ENCODE measurements around the gene STAG1. TPM values are rescaled to one million over a fixed set of nuclear protein-coding genes. Genes with fewer than 3 reads are reported as not detected.
"Not testable (repeated sequence)": the region's sequence is repeated elsewhere in the genome, so short reads cannot be mapped to it uniquely, and the experiment has no call there.

STAG1 gene
- total RNA-seq, 4 donors from 2014 or later: 39.3 to 53.3 (median 51.3) TPM

GRCh38 chr3:136720091-136720490, 32.1 kb downstream of the STAG1 start:
- WGBS, 2 donors (ENCODE audit: low coverage in 1 of 2): 87 to 96% methylated on average over 3 to 5 of the region's 5 CpGs

GRCh38 chr3:136716629-136717028, 35.5 kb downstream of the STAG1 start:
- H3K27me3 ChIP-seq: no peaks in the 10 kb centered on the region
- WGBS, 2 donors (ENCODE audit: low coverage in 1 of 2): 88 to 100% methylated on average over 1 of the region's 1 CpG
- ATAC-seq: no peak
- H3K4me1 ChIP-seq: peaks cover 0 to 45% (median 0%) of the 10 kb centered on the region in 3 donors
- no peak overlapping the region for H3K27ac ChIP-seq
- H3K4me3 ChIP-seq: no peak overlapping the region
- peaks cover 0 to 6% of the 10 kb centered on the region in 2 donors for H3K36me3 ChIP-seq
- no peaks in the 10 kb centered on the region for H3K9me3 ChIP-seq
- TF ChIP-seq EP300 (IDR thresholded peaks at IDR 0.05) (no peak), CTCF (IDR thresholded peaks at IDR 0.05) (no peak), POLR2A (IDR thresholded peaks at IDR 0.05) (no peak), POLR2AphosphoS5 (IDR thresholded peaks at IDR 0.05) (no peak)

More at GRCh38 chr3:136720091-136720490, 32.1 kb downstream of the STAG1 start:
- ATAC-seq: no peak
- Histone ChIP-seq H3K27ac (no peak overlapping the region), H3K4me1 (peaks cover 0 to 52% (median 0%) of the 10 kb centered on the region in 3 donors), H3K4me3 (no peak overlapping the region), H3K36me3 (no peaks in the 10 kb centered on the region), H3K9me3 (no peaks in the 10 kb centered on the region), H3K27me3 (no peaks in the 10 kb centered on the region)
- TF ChIP-seq CTCF (IDR thresholded peaks at IDR 0.05): no peak
- no peak for TF ChIP-seq EP300 (IDR thresholded peaks at IDR 0.05)
- TF ChIP-seq POLR2AphosphoS5 (IDR thresholded peaks at IDR 0.05): no peak
- no peak for TF ChIP-seq POLR2A (IDR thresholded peaks at IDR 0.05)

GRCh38 chr3:136714020-136714419, 38.2 kb downstream of the STAG1 start:
- no peak for ATAC-seq
- Histone ChIP-seq H3K4me3 (no peak overlapping the region), H3K4me1 (peaks cover 0 to 26% (median 0%) of the 10 kb centered on the region in 3 donors), H3K9me3 (no peaks in the 10 kb centered on the region), H3K36me3 (peaks cover 0 to 6% of the 10 kb centered on the region in 2 donors), H3K27me3 (no peaks in the 10 kb centered on the region), H3K27ac (no peak overlapping the region)
- no peak for TF ChIP-seq POLR2A (IDR thresholded peaks at IDR 0.05)
- no peak for TF ChIP-seq POLR2AphosphoS5 (IDR thresholded peaks at IDR 0.05)
- TF ChIP-seq EP300 (IDR thresholded peaks at IDR 0.05): no peak
- TF ChIP-seq CTCF (IDR thresholded peaks at IDR 0.05): no peak
- 80 to 95% methylated on average over 3 to 6 of the region's 6 CpGs for WGBS, 2 donors (ENCODE audit: low coverage in 1 of 2)

GRCh38 chr3:136712941-136713340, 39.2 kb downstream of the STAG1 start:
- ATAC-seq: no peak
- H3K27me3 ChIP-seq: no peaks in the 10 kb centered on the region
- H3K36me3 ChIP-seq: peaks cover 0 to 6% of the 10 kb centered on the region in 2 donors
- no peak overlapping the region for H3K27ac ChIP-seq
- no peaks in the 10 kb centered on the region for H3K9me3 ChIP-seq
- no peak overlapping the region for H3K4me3 ChIP-seq
- peaks cover 0 to 20% (median 0%) of the 10 kb centered on the region in 3 donors for H3K4me1 ChIP-seq
- no peak for TF ChIP-seq CTCF (IDR thresholded peaks at IDR 0.05)
- TF ChIP-seq EP300 (IDR thresholded peaks at IDR 0.05): no peak
- no peak for TF ChIP-seq POLR2AphosphoS5 (IDR thresholded peaks at IDR 0.05)
- no peak for TF ChIP-seq POLR2A (IDR thresholded peaks at IDR 0.05)
- 89 to 96% methylated on average over 3 to 4 of the region's 6 CpGs for WGBS, 2 donors (ENCODE audit: low coverage in 1 of 2)

DNA sequence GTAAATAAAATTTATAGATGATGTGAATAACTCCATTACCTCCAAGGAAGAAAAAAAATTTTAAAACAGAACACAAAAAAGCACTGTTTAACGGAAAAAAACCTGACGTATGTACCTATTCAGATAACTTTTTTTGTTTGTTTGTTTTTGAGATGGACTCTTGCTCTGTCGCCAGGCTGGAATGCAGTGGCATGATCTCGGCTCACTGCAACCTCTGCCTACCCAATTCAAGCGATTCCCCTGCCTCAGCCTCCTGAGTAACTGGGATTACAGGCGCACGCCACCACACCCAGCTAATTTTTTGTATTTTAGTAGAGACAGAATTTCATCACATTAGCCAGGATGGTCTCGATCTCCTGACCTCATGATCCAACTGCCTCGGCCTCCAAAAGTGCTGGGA, 40.3 kb downstream of the STAG1 start:
- H3K4me3 ChIP-seq, H3K27me3 ChIP-seq, H3K9me3 ChIP-seq, ATAC-seq, H3K36me3 ChIP-seq, H3K27ac ChIP-seq: not testable (repeated sequence)
- peaks cover 0 to 12% (median 0%) of the 10 kb centered on the region in 3 donors for H3K4me1 ChIP-seq
- 96 to 97% methylated on average over 8 to 9 of the region's 9 CpGs for WGBS, 2 donors (ENCODE audit: low coverage in 1 of 2)
